KMS-11 (cell line): ENCODE data around the gene TXNRD2.

ENCODE experiments used
- H2AFZ ChIP-seq: fragments of 200-600 bp; sonication (generic); 2 replicates; pipeline ENCODE4 v1.6.1; 2016; ENCODE audit warnings: antibody characterized with exemption, mixed run types, low read depth
- H3K27ac ChIP-seq: fragments of 200-600 bp; sonication (generic); 2 replicates; pipeline ENCODE4 v1.6.1; 2016; ENCODE audit warnings: mild to moderate bottlenecking, mixed run types
- H3K27me3 ChIP-seq: fragments of 200-600 bp; sonication (generic); 2 replicates; pipeline ENCODE4 v1.6.1; 2017; ENCODE audit warnings: mild to moderate bottlenecking, low read depth, mixed run types, moderate library complexity; ENCODE audit not compliant: insufficient read depth
- H3K36me3 ChIP-seq: fragments of 200-600 bp; sonication (generic); 2 replicates; pipeline ENCODE4 v1.6.1; 2017; ENCODE audit warnings: mild to moderate bottlenecking, mixed run types; ENCODE audit not compliant: insufficient read depth
- H3K4me1 ChIP-seq: fragments of 200-600 bp; sonication (generic); 2 replicates; pipeline ENCODE4 v1.6.1; 2016; ENCODE audit warnings: mild to moderate bottlenecking, low read depth, mixed run types; ENCODE audit not compliant: poor library complexity, severe bottlenecking
- H3K4me2 ChIP-seq: fragments of 200-600 bp; sonication (generic); 2 replicates; pipeline ENCODE4 v1.7.0; 2016; ENCODE audit warnings: mild to moderate bottlenecking, mixed run types
- H3K4me3 ChIP-seq: fragments of 200-600 bp; sonication (generic); IDR thresholded peaks from 2 replicates; pipeline ENCODE4 v1.6.1; 2017; ENCODE audit warnings: low read depth, low read length, mixed read lengths; ENCODE audit not compliant: insufficient read depth
- H3K79me2 ChIP-seq: fragments of 200-600 bp; sonication (generic); 2 replicates; pipeline ENCODE4 v1.6.1; 2016; ENCODE audit warnings: low read depth, mixed run types; ENCODE audit not compliant: insufficient read depth
- H3K9ac ChIP-seq: fragments of 200-600 bp; sonication (generic); 2 replicates; pipeline ENCODE4 v1.6.1; 2016; ENCODE audit warnings: mild to moderate bottlenecking, mixed run types
- H4K20me1 ChIP-seq: fragments of 200-600 bp; sonication (generic); 2 replicates; pipeline ENCODE4 v1.6.1; 2016; ENCODE audit warnings: mild to moderate bottlenecking, mixed run types; ENCODE audit not compliant: insufficient read depth
- TF ChIP-seq, protein P1 (sequence below): fragments of 200-600 bp; sonication (generic); conservative IDR thresholded peaks from 2 replicates; pipeline ENCODE4 v1.6.1; 2017; ENCODE audit warnings: low read depth, mild to moderate bottlenecking, antibody characterized with exemption, low read length, moderate library complexity, mixed read lengths

The TXNRD2 gene

GRCh38 chr22:19849835-19850762 lies 91.5 kb downstream of the TXNRD2 start:
- Histone ChIP-seq H3K36me3 (no peaks in the 10 kb centered on the region), H3K27me3 (no peaks in the 10 kb centered on the region), H3K9ac (no peak overlapping the region), H3K4me2 (no peak overlapping the region), H3K27ac (no peak overlapping the region; the same call in 1 of the 2 replicates), H2AFZ (no peak overlapping the region), H3K4me3 (no peak overlapping the region), H3K79me2 (peaks cover 32% of the 10 kb centered on the region), H3K4me1 (peaks cover 36% of the 10 kb centered on the region), H4K20me1 (no peaks in the 10 kb centered on the region)
- TF ChIP-seq, protein P1, sequence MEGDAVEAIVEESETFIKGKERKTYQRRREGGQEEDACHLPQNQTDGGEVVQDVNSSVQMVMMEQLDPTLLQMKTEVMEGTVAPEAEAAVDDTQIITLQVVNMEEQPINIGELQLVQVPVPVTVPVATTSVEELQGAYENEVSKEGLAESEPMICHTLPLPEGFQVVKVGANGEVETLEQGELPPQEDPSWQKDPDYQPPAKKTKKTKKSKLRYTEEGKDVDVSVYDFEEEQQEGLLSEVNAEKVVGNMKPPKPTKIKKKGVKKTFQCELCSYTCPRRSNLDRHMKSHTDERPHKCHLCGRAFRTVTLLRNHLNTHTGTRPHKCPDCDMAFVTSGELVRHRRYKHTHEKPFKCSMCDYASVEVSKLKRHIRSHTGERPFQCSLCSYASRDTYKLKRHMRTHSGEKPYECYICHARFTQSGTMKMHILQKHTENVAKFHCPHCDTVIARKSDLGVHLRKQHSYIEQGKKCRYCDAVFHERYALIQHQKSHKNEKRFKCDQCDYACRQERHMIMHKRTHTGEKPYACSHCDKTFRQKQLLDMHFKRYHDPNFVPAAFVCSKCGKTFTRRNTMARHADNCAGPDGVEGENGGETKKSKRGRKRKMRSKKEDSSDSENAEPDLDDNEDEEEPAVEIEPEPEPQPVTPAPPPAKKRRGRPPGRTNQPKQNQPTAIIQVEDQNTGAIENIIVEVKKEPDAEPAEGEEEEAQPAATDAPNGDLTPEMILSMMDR: no peak

DNA sequence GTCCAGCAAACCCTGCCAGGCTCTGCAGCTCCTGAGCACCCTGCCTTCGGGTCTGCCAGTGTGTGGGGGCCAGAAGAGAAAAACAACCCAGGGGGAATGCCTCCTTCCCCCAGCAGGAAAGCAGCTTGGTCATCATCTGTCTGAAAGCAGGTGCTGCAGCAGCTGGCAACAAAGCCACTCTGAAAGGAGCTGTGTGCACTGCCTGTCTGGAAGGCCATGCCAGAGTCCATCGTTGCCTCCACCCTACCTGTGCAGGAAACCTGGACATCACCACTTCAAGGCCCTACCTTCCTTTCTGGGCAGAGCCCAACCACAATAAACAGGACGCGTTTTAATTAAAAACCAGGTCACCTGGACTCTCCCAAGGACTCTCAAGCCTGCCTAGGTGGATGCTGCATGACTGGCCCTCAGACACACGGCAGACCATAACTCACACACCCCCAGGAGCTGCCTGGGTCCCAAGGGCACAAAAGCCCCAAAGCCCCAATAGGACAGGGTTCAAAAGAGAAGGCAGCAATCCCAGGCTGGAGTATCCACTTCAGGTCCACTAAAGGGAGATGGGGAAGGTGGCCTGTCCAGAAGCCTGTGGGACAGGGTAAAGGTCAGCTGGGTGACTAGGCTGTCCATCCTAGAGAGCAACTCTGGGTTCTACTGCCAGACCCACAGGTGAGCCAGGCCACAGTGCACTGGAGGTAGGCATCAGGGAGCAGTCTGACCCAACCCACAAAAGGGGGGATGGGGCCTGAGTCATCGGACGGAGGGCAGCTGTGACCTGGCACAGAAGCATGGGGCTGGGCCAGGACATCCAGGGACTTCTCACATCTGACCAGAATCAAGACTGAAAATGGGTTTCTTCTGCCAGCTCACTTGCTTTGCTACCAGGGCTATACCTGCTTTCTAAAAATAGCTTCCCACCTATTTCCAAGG lies 93.1 kb downstream of the TXNRD2 start:
- H3K27me3 ChIP-seq: no peaks in the 10 kb centered on the region
- H3K79me2 ChIP-seq: peaks cover 20% of the 10 kb centered on the region
- peak overlapping the region; percentile 31; the same call in 1 of the 2 replicates for H3K4me2 ChIP-seq
- H3K36me3 ChIP-seq: no peaks in the 10 kb centered on the region
- TF ChIP-seq, protein P1: no peak
- H3K4me1 ChIP-seq: peaks cover 36% of the 10 kb centered on the region
- 0 out of 2 replicates have a peak overlapping the region, but pooled peaks have one; percentile 13 for H3K27ac ChIP-seq
- H4K20me1 ChIP-seq: no peaks in the 10 kb centered on the region
- H3K4me3 ChIP-seq: no peak overlapping the region
- H2AFZ ChIP-seq: no peak overlapping the region
- no peak overlapping the region; the same call in 1 of the 2 replicates for H3K9ac ChIP-seq

- Histone ChIP-seq H3K9ac (no peak overlapping the region), H3K4me3 (no peak overlapping the region), H3K4me2 (no peak overlapping the region), H3K36me3 (no peaks in the 10 kb centered on the region), H3K79me2 (peaks cover 8% of the 10 kb centered on the region; the same call in 1 of the 2 replicates), H4K20me1 (no peaks in the 10 kb centered on the region), H3K27ac (no peak overlapping the region), H3K4me1 (peaks cover 28% of the 10 kb centered on the region), H2AFZ (no peak overlapping the region), H3K27me3 (no peaks in the 10 kb centered on the region)
- TF ChIP-seq, protein P1: no peak
Measured at GRCh38 chr22:19847345-19847632, 94.3 kb downstream of the TXNRD2 start.

GRCh38 chr22:19846620-19847344 lies 94.8 kb downstream of the TXNRD2 start:
- H3K36me3 ChIP-seq: no peaks in the 10 kb centered on the region
- H3K27me3 ChIP-seq: no peaks in the 10 kb centered on the region
- H3K9ac ChIP-seq: no peak overlapping the region
- H4K20me1 ChIP-seq: no peaks in the 10 kb centered on the region
- H3K79me2 ChIP-seq: peaks cover 3% of the 10 kb centered on the region; the same call in 1 of the 2 replicates
- H3K4me3 ChIP-seq: no peak overlapping the region
- TF ChIP-seq, protein P1: no peak
- no peak overlapping the region for H3K27ac ChIP-seq
- H3K4me1 ChIP-seq: peaks cover 28% of the 10 kb centered on the region
- H3K4me2 ChIP-seq: no peak overlapping the region
- H2AFZ ChIP-seq: no peak overlapping the region
